Kidney tubule cell (primary cell): ENCODE results near the gene RITA1.

Experiments used
- DNase-seq: peaks from one replicate; pipeline ENCODE4 v3.0.0-alpha.2; 2018; ENCODE audit warnings: low spot score

The RITA1 gene

GRCh38 chr12:113179023-113179422, 6.5 kb upstream of the RITA1 start:
- DNase-seq = no peak

DNA sequence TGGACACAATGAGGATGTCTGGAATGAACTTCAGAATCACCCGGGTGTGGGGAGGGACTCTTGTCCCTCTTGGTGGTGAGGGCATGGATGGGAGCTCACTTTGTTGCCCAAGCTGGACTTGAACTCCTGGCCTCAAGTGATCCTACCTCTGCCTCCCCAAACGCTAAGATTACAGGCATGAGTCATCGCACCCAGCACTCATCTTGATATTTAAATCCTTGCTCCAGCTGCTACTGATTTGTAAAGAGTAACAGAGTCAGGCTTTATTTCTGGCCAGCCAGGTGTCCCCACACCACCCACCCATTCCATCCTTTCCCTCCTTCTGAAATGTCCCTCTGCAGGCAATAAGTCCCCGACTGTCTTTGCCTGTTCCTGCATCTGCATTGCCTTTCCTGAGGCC, 5.2 kb upstream of the RITA1 start:
- no peak for DNase-seq

- no peak for DNase-seq
Measured at GRCh38 chr12:113181975-113182374, 3.5 kb upstream of the RITA1 start.

GRCh38 chr12:113183030-113183589, 2.4 kb upstream of the RITA1 start:
- DNase-seq = no peak

DNA sequence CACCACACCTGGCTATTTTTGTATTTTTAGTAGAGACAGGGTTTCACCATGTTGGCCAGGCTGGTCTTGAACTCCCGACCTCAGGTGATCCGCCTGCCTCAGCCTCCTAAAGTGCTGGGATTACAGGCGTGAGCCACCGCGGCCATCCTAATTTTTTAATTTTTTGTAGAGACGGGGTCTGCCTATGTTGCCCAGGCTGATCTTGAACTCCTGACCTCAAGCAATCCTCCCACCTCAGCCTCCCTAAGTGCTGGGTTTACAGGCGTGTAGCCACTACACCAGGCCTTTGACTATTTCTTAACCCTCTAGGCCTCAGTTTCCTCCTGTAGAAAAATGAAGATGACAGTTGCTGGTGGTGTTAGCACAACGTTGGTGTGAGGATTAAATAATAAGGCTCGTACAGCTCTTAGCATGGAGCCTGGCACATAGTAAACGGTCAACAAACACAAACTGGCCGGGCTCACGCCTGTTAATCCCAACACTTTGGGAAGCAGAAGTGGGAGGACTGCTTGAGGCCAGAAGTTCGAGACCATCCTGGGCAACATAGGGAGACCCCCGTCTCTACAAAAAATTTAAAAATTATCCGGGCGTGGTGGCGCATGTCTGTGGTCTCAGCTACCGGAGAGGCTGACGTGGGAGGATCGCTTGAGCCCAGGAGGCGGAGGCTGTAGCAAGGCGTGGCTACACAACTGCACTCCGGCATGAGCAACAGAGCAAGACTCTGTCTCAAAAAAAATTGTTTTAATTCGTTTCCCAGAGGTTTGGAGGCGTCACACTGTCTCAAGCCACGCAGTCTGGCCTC, 1.2 kb upstream of the RITA1 start:
- DNase-seq = no peak

DNA sequence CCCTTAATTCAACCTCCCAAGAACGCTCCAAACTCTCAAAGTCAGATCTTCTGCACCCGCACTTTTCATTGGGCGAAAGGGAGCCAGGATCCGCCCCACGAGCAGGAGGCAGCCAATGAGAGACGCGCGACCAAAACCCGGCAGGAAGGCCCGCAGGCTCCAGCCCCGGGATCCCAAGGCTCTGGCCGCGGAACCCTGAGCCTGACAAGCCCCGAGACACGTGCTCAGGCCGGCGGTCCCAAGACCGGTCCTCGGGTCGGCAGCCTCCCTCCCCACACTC, 681 bp upstream of the RITA1 start:
- peak; percentile 90 for DNase-seq

GRCh38 chr12:113186033-113186365, 478 bp downstream of the RITA1 start:
- no peak for DNase-seq

DNA sequence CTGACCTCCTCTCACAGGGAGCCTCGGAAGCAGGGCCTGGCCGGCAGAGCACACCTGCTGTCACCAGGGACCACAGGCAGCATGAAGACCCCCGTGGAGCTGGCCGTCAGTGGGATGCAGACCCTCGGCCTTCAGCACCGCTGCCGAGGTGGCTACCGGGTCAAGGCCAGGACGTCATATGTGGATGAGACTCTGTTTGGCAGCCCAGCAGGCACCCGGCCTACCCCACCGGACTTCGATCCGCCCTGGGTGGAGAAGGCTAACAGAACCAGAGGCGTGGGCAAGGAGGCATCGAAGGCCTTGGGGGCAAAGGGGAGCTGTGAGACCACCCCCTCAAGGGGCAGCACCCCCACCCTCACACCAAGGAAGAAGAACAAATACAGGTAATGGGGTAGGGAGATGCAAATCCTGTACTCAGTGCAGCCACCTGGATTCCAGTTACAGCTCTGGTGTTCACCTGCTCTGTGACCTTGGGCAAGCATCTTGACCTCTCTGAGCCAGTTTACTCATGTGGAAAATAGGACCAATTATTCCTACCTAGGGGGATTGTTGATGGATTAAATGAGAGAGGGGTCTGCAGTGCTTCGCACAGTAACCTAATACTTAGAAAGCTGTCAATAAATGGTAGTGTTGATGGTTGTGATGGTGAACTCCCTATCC, 1.3 kb downstream of the RITA1 start:
- DNase-seq = no peak

DNA sequence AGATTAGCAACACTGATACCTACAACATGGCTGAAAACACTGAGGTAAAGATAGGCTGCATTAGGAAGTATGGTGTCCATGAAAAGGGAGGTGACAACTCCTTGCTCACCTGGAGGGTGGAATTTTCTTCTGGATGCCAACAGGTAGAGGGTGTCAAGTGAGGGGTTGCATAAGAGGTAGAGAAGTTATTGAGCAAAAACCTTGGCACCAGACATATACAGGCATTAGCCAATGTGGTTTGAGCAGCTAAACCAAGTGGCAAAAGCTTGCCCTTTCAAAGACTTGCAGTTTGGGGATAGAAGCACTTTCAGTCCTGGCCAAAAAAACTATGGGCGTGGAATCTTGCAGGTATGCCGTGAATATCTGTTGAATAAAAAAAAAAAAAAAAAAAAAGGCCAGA, 3.8 kb downstream of the RITA1 start:
- no peak for DNase-seq

GRCh38 chr12:113190761-113191160, 5.2 kb downstream of the RITA1 start:
- peak; percentile 34 for DNase-seq

DNA sequence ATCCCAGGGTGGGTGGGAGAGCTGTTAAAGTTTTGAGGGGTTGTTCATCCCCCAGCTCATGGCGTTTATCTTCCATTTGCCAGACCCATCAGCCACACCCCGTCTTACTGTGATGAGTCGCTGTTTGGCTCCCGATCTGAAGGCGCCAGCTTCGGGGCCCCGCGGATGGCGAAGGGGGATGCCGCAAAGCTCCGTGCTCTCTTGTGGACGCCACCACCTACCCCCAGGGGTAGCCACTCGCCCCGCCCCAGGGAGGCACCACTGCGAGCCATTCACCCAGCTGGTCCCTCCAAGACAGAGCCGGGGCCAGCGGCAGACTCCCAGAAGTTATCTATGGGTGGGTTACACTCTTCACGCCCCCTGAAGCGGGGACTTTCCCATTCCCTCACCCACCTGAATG, 5.7 kb downstream of the RITA1 start:
- DNase-seq = no peak

- peak; percentile 64 for DNase-seq
Measured at GRCh38 chr12:113194971-113195391, 9.5 kb downstream of the RITA1 start.

- DNase-seq = no peak
Measured at GRCh38 chr12:113195598-113195997, 10.1 kb downstream of the RITA1 start.

GRCh38 chr12:113196582-113196981, 11.1 kb downstream of the RITA1 start:
- DNase-seq = no peak

- peak; percentile 75 for DNase-seq
Measured at GRCh38 chr12:113196990-113197389, 11.5 kb downstream of the RITA1 start.

DNA sequence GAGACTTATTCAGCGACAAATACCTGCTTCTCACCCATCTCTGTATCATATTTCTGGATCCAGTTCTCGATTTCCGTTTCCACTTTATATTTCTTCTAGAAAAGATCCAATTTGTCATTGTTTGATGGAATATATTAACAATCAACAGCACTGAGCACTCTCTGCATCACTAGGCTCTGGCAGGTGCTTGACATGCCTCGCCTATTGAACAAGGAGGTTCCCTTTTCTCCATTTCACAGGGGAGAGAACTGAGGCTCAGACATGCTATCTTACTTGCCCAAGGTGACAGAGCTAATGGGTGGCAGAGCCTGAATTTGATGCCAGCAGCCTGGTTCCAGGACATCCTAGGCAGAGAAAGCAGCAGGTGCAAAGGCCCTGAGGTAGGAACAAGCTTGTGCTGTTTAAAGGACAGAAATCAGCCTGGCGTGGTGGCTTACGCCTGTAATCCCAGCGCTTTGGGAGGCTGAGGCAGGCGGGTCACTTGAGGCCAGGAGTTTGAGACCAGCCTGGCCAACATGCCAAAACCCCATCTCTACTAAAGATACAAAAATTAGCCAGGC, 12.1 kb downstream of the RITA1 start:
- DNase-seq = no peak

DNA sequence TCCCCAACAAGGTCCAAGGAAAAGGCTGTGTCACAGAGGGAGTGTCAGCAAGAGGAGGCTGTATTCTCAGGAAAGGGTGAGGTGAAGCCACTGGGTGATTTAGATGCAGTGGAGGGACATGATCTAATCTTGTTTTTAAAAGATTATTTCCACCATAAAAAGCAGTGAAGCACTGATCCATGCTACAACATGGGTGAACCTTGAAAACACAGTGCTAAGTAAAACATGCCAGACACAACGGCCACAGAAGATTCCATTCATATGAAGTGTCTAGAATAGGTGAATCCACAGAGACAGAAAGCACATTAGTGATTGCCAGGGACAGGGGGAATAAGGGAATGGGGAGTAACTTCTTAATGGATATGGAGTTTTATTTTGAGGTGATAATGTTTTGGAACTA, 12.8 kb downstream of the RITA1 start:
- DNase-seq = peak; percentile 77

GRCh38 chr12:113200021-113200797, 14.7 kb downstream of the RITA1 start:
- DNase-seq = no peak

- no peak for DNase-seq
Measured at GRCh38 chr12:113201187-113202177, 16.0 kb downstream of the RITA1 start.

GRCh38 chr12:113202300-113203075, 17.0 kb downstream of the RITA1 start:
- DNase-seq = no peak
